HG03565 (cell line): ENCODE measurements around the gene FAM32A.
A peak's percentile ranks its signal among the peaks of the same experiment; 100 is the strongest.
"Not testable (repeated sequence)": the region's sequence is repeated elsewhere in the genome, so short reads cannot be mapped to it uniquely, and the experiment has no call there.

ENCODE experiments used
- ATAC-seq: cut with Tn5 transposase; IDR thresholded peaks from one replicate; pipeline ENCODE4 v1.9.1; 2021; ENCODE audit warnings: mild to moderate bottlenecking, moderate library complexity; ENCODE audit not compliant: unreplicated experiment

Gene FAM32A

DNA sequence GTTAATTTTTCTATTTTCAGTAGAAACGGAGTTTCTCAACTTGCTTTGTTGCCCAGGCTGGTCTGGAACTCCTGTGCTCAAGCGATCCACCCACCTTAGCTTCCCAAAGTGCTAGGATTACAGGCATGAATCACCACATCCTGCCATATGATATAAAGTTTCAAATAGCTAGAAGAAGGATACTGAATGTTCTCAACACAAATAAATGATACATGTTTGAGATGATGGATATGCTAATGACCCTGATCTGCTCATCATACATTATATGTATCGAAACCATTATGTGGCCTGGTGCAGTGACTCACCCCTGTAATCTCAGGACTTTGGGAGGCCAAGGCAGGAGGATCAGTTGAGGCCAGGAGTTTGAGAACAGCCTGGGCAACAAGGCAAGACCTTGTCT is 23.4 kb upstream of the FAM32A start:
- no peak for ATAC-seq

DNA sequence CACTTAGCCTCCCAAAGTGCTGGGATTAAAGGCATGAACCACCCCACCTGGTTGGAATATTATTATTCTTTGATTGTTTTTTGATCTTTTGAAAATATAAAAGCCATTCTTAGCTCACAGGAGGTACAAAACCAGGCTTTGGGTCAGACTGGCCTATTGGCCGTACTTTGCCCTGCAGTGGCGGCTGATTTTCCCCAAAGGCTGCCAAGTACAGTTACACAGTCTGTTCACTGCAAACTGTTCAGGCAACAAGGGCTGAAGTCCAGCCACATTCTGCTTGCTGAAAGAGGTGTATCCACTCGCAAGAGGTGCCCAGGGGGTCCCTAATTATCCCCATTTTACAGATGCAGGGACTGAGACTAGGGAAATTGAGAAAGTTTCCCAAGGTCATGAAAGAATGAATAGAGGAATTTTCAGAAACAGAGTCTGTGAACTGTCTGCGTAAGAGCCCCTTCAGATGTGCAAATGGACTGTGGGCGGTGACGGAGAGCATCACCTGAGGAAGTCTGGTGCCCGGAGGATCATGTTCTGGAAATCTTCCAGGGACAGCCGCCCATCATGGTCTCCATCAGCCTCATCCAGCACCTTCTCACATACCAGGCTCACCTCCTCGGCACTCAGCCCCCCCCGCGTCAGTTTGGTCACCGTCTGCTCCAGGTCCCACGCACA is 20.9 kb upstream of the FAM32A start:
- ATAC-seq, result no peak

DNA sequence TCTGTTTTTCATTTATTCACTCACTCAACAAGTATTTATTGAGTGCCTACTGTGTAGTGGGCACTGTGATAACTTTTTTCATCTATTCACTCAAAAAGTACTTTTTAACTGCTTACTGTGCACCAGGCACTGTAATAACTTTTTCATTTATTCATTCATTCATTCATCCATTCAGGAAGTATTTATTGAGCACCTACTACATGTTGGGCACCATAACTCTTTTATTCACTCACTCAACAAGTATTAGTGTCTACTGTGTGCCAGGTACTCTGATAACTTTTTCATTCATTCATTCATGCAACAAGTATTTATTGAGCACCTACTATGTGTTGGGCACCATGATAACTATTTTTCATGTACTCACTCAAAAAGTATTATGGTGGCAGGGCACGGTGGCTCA is 18.8 kb upstream of the FAM32A start:
- ATAC-seq, result no peak

DNA sequence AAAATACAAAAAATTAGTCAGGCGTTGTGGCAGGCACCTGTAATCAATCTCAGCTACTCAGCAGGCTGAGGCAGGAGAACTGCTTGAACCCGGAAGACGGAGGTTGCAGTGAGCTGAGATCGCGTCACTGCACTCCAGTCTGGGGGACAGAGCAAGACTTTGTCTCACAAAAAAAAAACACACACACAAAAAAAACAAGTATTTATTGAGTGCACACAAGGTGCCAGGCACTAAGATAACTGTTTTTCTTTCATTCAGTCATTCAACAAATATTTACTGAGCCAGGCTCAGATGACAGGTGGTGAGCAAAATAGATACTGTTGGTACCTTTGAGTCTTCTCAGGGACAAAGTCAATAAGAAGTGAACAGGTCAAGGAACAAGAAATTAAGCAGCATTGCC is 18.2 kb upstream of the FAM32A start:
- ATAC-seq, result no peak

DNA sequence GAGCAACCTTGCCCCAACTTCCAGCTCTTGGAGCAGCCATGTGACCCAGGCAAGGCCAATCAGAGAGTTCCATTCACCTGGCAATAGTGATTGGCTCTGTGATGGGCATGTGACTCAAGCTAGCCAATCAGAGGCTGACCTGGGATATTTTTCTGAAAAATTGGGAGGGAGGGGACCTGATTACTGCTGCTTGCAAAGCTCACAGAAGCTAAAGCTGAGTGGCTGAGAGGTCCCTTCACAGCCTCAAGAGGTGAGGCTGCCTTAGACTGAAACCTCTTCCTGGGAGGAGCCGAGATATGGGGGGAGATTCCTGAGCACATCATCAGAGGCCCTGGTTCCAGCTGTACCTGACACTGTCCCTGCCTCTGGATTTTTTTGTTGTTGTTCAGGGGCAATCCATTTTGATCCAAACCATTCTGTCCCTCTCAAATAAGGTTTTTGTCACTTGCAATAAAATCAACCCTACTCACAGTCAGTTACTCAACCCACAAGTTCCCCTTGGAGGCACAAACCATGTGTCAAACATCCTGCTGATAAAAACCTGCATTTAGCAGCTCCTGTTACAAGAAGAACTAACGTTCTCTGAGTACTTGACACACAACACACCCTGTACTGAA is 16.6 kb upstream of the FAM32A start:
- ATAC-seq, result no peak

DNA sequence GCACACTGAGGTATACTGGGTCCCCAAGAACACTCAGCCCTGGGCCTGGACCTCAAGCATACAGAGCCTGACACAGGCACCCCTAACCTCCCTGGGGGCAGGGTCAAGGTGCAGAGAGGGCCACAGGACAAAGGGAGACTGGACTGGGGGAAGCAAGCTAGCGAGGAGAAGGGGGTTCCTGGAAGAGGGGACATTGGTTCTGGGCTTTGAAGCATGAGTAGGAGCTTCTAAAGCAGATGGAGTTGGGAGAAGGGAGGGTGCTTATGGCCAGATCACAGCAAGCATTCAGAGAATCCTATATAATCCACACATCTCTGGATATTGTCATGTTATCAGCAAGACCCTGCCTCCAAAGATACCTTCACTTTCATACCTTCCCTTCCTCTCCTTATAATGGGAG is 15.1 kb upstream of the FAM32A start:
- no peak for ATAC-seq

DNA sequence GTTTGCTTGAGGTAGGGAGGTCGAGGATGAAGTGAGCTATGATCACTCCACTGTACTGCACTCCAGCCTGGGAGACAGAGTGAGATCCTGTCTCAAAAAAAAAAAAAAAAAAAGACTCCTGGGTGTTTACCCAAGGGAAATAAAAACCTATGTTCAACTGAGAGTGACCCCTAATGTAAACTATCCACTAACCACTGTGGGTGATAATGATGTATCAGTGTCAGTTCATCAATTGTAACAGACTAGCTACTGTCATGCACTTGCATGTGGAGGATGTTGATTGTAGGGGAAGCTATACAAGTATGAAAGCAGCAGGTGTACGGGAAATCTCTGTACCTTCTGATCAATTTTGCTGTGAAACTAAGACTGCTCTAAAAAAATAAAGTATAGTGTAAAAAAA is 9.3 kb upstream of the FAM32A start:
- ATAC-seq, result no peak

DNA sequence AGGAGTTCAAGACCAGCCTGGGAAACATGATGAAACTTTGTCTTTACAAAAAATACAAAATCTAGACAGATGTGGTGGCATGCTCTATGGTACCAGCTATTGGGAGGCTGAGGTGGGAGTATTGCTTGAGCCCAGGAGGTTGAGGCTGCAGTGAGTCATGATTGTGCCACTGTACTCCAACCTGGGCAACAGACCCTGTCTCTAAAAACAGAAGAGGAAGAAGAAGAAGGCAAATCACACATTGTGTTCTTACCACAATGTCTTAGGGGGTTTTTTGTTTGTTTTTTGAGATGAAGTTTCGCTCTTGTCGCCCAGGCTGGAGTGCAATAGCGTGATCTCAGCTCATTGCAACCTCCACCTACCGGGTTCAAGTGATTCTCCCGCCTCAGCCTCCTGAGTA is 6.3 kb upstream of the FAM32A start:
- not testable (repeated sequence) for ATAC-seq

DNA sequence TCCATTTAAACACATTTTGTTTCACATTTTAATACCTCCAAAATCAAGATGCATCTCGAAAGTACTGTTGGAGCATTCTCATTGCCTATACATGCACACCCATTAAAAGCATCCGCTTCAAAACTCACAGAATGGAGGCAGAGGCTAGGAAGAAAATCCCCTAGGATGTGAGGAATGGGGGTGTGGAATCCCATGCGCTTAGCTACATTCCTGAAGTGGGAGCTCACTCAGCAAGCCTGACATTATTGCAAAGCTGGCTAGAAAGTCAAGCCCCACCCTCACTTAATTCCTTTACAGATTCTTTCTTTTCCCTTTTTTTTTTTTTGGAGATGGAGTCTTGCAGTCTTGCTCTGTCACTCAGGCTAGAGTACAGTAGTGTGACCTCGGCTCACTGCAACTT is 4.6 kb upstream of the FAM32A start:
- no peak for ATAC-seq

DNA sequence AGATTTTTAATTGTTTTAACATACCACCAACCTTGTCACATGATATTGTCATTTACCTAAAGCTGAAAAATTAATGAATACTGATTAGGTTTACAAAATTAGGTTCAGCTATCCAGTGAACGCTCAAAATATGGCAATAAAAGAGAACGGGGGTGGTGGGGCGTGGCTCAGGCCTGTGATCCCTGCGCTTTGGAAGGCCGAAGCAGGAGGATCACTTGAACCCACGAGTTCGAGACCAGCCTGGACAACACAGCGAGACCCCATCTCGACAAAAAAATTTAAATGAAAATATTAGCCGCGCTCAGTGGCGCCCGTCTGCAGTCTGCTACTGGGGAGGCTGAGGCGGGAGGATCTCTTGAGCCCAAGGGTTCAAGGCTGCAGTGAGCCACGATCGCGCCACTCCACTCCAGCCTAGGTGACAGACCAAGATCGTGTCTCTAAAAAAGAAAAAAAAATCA is 516 bp upstream of the FAM32A start:
- no peak for ATAC-seq

DNA sequence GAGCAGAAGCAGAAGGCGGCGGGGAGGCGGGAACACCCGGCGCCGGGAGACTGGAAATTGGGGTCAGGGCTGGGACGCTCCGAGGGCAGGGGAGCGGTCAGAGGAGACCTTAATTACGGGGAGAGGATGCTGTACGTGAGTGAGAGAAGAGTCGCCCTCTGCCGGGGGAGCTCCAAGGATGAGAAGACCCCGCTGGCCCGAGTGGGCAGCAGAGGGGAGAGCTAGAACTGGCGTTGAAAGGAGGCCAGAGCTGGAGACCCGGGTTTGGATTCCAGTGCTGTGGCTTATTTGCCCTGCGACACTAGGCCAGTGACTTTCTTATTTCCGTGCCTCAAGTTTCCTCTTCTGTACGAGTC is 536 bp downstream of the FAM32A start:
- no peak for ATAC-seq

DNA sequence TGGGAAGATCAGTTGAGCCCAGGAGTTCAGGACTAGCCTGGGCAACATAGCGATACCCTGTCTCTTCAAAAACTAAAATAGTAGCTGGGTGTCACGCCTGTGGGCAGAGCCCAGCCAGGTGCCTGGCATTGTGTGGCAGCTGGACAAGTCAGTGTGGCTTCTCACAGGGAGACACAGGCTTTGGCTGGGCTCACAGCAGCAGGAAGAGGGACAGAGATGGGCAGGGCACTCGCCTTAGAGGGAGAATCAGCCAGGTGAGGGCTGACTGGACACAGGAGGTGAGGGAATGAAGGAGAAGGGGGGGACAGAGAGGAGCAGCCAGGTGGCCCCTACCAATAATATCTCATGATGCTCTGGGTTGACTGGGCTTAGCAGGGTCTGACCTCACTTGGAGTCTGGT is 3.3 kb downstream of the FAM32A start:
- ATAC-seq, result no peak

DNA sequence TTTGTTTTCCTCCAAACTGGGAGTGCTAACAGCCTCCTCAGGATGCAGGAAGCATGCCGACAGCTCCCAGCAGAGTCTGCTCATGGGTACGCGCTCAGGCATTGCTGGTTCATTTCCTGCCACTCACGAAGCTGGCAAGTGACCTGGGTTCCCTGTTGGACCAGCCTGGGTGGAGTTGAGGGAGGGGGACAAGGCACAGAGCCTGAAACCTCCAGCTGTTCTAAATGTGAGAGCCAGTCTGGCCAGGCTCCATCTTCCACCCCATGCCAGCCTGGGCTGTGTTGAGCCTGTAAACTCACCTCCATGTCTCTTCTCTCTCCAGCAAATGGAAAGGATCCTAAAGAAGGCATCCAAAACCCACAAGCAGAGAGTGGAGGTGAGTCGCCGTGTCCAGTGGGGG is 5.0 kb downstream of the FAM32A start:
- ATAC-seq, result no peak

DNA sequence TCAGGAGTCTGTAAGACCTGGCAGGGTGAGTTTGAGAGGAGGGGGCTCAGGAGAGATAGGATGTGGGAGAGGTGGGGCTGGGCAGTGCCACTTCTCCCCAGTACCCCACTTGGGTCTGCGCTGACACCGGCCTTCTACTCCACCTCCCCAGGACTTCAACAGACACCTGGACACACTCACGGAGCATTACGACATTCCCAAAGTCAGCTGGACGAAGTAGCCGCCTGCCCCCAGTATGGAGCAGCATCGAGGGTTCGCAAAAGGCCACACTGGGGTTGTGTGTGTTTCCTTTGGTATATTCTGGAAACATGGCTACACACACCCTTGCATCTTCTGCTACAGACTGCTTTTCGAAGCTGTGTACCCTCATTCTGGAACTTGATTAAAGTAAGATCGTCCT is 5.5 kb downstream of the FAM32A start:
- ATAC-seq, result no peak

DNA sequence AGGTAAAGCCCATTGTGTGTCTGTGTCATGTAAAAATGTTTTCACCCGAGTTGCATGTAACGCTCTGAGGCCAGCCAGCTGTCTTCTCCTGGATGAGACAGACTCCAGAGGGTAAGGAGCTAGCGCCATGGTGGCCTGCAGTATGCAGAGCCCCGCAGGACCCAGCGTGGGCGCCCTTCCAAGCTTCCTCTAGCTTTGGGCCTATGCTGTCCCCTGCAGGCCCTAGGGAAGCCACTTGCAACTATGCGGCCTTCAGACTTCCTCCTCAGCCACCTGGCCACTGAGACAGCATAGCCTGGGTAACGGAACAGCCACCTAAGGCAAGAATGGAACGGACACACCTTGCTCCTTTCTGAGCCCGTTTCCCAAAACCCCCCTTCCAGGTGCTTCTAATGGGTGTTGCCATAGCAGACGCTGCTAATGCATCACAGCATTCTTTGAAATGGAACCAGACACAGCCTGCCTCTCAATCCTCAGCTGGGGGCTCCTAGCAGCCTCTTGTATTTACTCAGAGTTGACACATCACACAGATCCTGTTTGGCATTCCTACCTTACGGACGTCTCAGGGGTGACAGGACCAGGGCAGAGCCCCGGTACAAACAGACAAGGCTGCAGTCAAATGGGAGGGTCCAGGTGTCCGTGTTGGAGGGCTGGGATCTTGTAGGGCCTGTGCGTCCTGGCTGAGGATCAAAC is 6.2 kb downstream of the FAM32A start:
- no peak for ATAC-seq

DNA sequence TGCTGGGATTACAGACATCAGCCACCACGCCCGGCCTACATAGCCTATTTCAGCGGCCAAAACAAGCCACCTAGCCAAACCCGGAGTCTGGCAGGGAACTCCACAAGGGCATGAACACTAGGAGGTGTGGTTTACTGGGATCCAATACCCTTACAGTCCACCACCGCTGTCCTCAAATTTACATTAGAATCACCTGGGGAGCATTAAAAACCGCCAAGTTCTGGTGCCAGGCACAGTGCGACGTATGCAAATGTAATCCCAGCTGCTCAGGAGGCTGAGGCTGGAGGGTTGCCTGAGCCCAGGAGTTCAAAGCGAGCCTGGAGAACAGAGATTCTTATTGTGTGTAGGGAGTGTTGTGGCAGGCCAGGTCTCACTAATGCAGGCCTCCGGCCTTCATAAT is 8.3 kb downstream of the FAM32A start:
- no peak for ATAC-seq

DNA sequence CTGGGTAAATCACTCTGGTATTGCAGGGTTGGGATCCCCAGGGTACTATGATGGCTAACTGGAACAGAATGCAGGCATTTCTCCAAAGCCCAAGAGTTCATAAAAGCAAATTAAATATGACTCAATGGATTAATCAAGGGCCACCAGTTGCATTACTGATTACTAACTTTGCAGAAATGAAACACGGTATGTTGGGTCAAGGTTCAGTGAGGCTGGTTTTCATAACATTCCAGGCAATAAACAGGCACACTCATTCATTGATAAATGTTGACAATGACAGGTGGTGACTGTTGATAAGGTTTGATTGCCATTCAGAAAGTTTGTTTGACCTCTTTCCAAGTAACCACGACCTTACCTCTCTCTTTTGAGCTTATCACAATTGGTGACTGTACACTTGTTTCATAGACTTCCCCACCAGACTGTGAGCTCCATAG is 12.0 kb downstream of the FAM32A start:
- ATAC-seq, result peak; percentile 3

DNA sequence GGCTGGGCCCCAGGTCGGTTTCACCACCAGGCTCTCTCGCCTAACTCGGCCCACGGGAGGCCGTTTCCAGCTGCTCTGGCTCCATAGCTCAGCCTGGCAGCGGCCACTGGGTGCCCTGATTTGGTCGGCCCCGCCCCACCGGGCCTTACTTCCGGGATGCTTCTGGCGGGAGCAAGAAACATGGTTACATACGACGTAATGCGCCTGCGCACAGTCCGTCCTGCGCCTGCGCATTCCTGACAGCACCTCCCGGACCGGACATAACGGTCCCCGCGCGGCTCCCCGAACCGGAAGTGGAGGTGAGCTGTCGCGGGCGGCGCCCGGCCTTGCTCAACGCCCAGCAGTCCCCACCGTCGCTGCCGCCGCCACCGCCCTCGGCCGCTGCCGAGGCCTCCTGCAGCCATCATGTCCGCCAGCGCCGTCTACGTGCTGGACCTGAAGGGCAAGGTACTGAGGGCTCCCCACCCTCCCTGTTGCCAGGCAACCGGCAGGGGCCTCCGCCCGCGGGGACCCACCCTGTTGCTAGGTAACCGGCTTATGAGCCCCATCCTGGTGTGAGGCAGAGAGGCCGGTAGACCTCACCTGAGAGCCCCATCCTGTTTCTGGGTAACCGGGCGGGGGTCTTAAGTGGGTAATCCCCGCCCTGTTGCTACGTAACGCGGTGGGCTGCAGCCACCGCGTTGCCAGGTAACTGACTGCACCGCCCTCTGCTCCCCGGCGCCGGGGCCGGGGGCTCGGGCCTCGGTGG is 12.6 kb downstream of the FAM32A start, which contains the start of gene AP1M1:
Gene AP1M1 (plus strand): TSS at position 290 of the 748 bp plus-strand sequence. CDS start 116 bp downstream, at position 406.
- peak; percentile 80 for ATAC-seq

DNA sequence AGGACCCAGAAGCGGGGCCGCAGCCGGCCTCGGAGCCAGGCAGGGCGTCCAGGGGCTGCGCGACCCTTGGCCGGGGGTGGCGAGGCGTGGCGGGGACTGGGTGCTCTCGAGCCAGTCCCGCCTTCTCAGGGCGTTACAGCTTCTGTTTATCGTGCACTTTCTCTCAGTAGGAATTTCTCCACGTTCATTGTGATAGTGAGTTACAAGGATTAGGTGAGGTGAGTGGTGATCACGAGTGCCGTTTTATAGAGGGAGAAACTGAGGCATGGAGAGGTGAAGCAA is 13.1 kb downstream of the FAM32A start:
- ATAC-seq, result no peak

DNA sequence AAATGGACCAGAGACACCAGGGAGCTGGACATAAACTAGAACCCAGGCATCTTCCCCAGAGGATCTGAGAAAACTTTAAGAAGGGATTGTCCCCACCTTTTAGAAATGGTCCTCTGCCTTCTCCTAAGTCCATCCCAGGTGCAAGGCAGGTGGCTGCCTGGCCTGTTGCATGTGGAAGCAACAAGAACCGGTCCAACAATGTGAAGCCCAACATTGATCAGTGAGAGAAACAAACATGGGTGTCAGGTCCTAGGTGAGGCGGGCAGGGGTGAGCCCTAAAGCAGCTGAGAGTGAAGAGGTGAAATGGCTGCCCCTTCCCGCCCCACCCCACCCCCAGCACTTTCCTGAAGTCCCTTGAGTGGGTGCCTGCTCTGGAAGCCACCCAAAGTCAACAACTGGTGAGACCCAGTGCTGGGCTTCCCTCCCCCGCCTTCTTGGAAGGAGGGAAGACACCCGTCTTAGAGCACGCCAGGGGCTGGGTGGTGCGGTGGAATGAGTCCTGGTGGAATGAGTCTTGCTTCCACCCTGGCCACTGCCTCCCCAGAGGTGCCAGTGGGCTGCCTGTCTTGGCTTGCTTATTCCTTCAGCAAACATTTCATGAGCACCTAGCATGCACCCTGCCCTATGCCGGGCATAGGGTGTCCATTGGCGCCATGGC is 14.2 kb downstream of the FAM32A start:
- ATAC-seq, result no peak
